ENCODE data around the gene SERPINA12.

SERPINA12 gene

DNA sequence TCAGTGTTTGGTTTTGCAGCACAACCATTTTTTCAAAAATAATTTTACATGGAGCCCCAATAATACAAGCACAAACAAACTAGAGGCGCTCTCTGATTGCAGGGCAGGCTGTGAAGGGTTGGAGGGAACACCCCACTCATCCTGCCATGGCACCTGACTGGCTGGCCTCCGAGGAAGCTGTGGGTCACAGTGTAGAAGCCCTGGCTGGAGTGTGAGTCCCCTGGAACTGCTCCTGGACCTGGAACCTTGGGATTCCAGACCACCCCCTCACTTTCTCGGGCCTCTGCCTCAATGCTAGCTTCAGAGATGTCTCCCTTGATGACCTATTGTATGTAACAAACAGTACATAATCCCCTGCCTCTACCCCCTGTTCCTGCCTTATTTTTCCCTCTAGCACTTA, 14.8 kb upstream of the SERPINA12 start:
- Histone ChIP-seq H3K4me2 (ENCODE audit: low read length) (no peak overlapping the region), H3K9ac (no peak overlapping the region), H3K4me3 (ENCODE audit: low read depth, low read length) (no peak overlapping the region), H3K27ac (no peak overlapping the region), H3K4me1 (no peaks in the 10 kb centered on the region), H3K36me3 (ENCODE audit: control insufficient read depth, insufficient read depth, low read length) (no peaks in the 10 kb centered on the region), H3K79me2 (no peaks in the 10 kb centered on the region), H2AFZ (no peak overlapping the region), H3K9me3 (ENCODE audit: control insufficient read depth, low read length) (no peaks in the 10 kb centered on the region), H3K27me3 (ENCODE audit: control insufficient read depth, insufficient read depth, low read length) (no peaks in the 10 kb centered on the region)
- TF ChIP-seq, protein P1, sequence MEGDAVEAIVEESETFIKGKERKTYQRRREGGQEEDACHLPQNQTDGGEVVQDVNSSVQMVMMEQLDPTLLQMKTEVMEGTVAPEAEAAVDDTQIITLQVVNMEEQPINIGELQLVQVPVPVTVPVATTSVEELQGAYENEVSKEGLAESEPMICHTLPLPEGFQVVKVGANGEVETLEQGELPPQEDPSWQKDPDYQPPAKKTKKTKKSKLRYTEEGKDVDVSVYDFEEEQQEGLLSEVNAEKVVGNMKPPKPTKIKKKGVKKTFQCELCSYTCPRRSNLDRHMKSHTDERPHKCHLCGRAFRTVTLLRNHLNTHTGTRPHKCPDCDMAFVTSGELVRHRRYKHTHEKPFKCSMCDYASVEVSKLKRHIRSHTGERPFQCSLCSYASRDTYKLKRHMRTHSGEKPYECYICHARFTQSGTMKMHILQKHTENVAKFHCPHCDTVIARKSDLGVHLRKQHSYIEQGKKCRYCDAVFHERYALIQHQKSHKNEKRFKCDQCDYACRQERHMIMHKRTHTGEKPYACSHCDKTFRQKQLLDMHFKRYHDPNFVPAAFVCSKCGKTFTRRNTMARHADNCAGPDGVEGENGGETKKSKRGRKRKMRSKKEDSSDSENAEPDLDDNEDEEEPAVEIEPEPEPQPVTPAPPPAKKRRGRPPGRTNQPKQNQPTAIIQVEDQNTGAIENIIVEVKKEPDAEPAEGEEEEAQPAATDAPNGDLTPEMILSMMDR (IDR thresholded peaks at IDR 0.05): no peak

DNA sequence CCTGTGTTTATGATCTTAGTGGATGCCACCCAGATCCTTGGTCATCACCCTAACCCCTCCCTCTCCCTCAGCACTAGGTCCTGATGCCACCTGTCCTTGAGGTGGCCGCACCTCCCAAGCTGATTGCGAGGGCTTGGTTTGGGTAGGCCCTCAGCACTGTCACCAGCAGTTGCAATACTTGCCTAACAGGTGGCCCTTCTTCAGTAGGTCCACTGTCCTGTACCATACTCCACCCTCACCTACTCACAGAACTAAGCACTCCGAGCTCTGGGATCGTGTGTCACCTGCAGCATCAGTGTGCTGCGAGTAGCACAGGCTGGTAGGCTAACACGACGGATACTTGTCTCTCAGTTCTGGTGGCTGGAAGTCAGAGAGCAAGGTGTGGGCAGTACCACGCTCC, 14.0 kb upstream of the SERPINA12 start:
- Histone ChIP-seq H3K79me2 (no peaks in the 10 kb centered on the region), H3K4me1 (no peaks in the 10 kb centered on the region), H3K4me2 (ENCODE audit: low read length) (no peak overlapping the region), H3K27me3 (ENCODE audit: control insufficient read depth, insufficient read depth, low read length) (no peaks in the 10 kb centered on the region), H3K27ac (no peak overlapping the region), H3K36me3 (ENCODE audit: control insufficient read depth, insufficient read depth, low read length) (no peaks in the 10 kb centered on the region), H2AFZ (no peak overlapping the region), H3K4me3 (ENCODE audit: low read depth, low read length) (no peak overlapping the region), H3K9me3 (ENCODE audit: control insufficient read depth, low read length) (no peaks in the 10 kb centered on the region), H3K9ac (no peak overlapping the region)
- TF ChIP-seq, protein P1 (IDR thresholded peaks at IDR 0.05): no peak

- no peaks in the 10 kb centered on the region for H3K27me3 ChIP-seq (ENCODE audit: control insufficient read depth, insufficient read depth, low read length)
- H2AFZ ChIP-seq: no peak overlapping the region
- H3K4me1 ChIP-seq: no peaks in the 10 kb centered on the region
- H3K9me3 ChIP-seq (ENCODE audit: control insufficient read depth, low read length): no peaks in the 10 kb centered on the region
- H3K4me3 ChIP-seq (ENCODE audit: low read depth, low read length): no peak overlapping the region
- H3K27ac ChIP-seq: no peak overlapping the region
- H3K9ac ChIP-seq: no peak overlapping the region
- TF ChIP-seq, protein P1 (IDR thresholded peaks at IDR 0.05): no peak
- H3K4me2 ChIP-seq (ENCODE audit: low read length): no peak overlapping the region
- no peaks in the 10 kb centered on the region for H3K36me3 ChIP-seq (ENCODE audit: control insufficient read depth, insufficient read depth, low read length)
- H3K79me2 ChIP-seq: no peaks in the 10 kb centered on the region
Observed at GRCh38 chr14:94522115-94522724, 13.0 kb upstream of the SERPINA12 start.

GRCh38 chr14:94521375-94522114, 12.3 kb upstream of the SERPINA12 start:
- Histone ChIP-seq H3K9me3 (ENCODE audit: control insufficient read depth, low read length) (no peaks in the 10 kb centered on the region), H3K4me2 (ENCODE audit: low read length) (no peak overlapping the region), H3K36me3 (ENCODE audit: control insufficient read depth, insufficient read depth, low read length) (no peaks in the 10 kb centered on the region), H3K27ac (no peak overlapping the region), H3K79me2 (no peaks in the 10 kb centered on the region), H3K4me3 (ENCODE audit: low read depth, low read length) (no peak overlapping the region), H3K27me3 (ENCODE audit: control insufficient read depth, insufficient read depth, low read length) (no peaks in the 10 kb centered on the region), H3K9ac (no peak overlapping the region), H3K4me1 (no peaks in the 10 kb centered on the region), H2AFZ (no peak overlapping the region)
- TF ChIP-seq, protein P1 (IDR thresholded peaks at IDR 0.05): no peak

All from parathyroid adenoma (tissue), 2 donors.